K562 (cell line): ENCODE results near the gene MMRN2. TPM values are rescaled to one million over a fixed set of nuclear protein-coding genes. Genes with fewer than 3 reads are reported as not detected.

Experiments used
- CCNT2 ChIP-seq: IDR thresholded peaks from 2 replicates; pipeline ENCODE4 v1.6.1; 2011; ENCODE audit warnings: borderline replicate concordance, low read depth, mild to moderate bottlenecking, moderate library complexity, mixed read lengths, low read length; ENCODE audit not compliant: insufficient read length; ENCODE audit errors: extremely low read depth
- DLX4 ChIP-seq: fragments of 250-450 bp; sonication (Bioruptor Pico); IDR thresholded peaks from 2 replicates; pipeline ENCODE4 v1.6.1; 2021; ENCODE audit warnings: mild to moderate bottlenecking
- E2F3 ChIP-seq: fragments of 250-450 bp; sonication (Bioruptor Pico); IDR thresholded peaks from 2 replicates; pipeline ENCODE4 v1.4.0; 2020; ENCODE audit warnings: mild to moderate bottlenecking
- FOXA1 ChIP-seq: fragments of 450-650 bp; IDR thresholded peaks from 2 replicates; pipeline ENCODE4 v1.6.1; 2016; ENCODE audit warnings: mild to moderate bottlenecking, borderline replicate concordance
- FOXO4 ChIP-seq: fragments of 450-650 bp; formaldehyde crosslinking; IDR thresholded peaks from 2 replicates; pipeline ENCODE4 v1.4.0; 2020; ENCODE audit warnings: mild to moderate bottlenecking, moderate library complexity
- HINFP ChIP-seq: fragments of 450-650 bp; conservative IDR thresholded peaks from 2 replicates; pipeline ENCODE4 v1.6.1; 2016; ENCODE audit warnings: missing genetic modification characterization, low read depth, mild to moderate bottlenecking, control low read depth, missing compliant biosample characterization
- HMG20B ChIP-seq: fragments of 250-450 bp; sonication (Bioruptor Pico); IDR thresholded peaks from 2 replicates; pipeline ENCODE4 v1.5.0; 2021; ENCODE audit warnings: mild to moderate bottlenecking
- MAX ChIP-seq: sonication (generic); formaldehyde crosslinking; IDR thresholded peaks from 2 replicates; pipeline ENCODE4 v1.9.0; 2022; ENCODE audit warnings: mild to moderate bottlenecking, missing genetic modification reagents
- SMARCA4 ChIP-seq: fragments of 450-650 bp; IDR thresholded peaks from 2 replicates; pipeline ENCODE4 v1.6.1; 2016
- TAL1 ChIP-seq: fragments of 450-650 bp; IDR thresholded peaks from 2 replicates; pipeline ENCODE4 v1.6.1; 2016; ENCODE audit warnings: mild to moderate bottlenecking
- WHSC1 ChIP-seq: IDR thresholded peaks from one replicate; pipeline ENCODE4 v1.6.1; 2012; ENCODE audit warnings: low read length, control low read depth, inconsistent platforms
- ZNF766 ChIP-seq: fragments of 200-800 bp; sonication (Bioruptor generic); conservative IDR thresholded peaks from 2 replicates; pipeline ENCODE4 v1.6.1; 2016; ENCODE audit warnings: missing genetic modification characterization, missing compliant biosample characterization
- polyA plus RNA-seq, 8 experiments: library from polyadenylated mRNA; depleted of rRNA in 4 of 8; stranded (reverse) in 5 of 8; unstranded in 3 of 8; fragments of >200 nt; fragmentation: Nextera tagmentation in 2 of 8; fragmentation: Illumina TruSeq in 1 of 8; extraction: Ambion mirVana in 2 of 8; extraction: Trizol in 1 of 8; gene quantifications; 2 replicates each; pipeline versions ENCODE4 v1.2.1 to v1.2.3, GENCODE V29; 2011 to 2014; ENCODE audit warnings: inconsistent platforms in 1 of 8, missing spikeins in 1 of 8
- total RNA-seq, 7 experiments: library from RNA; depleted of rRNA in 6 of 7; stranded (reverse); fragments of >200 nt in 6 of 7; fragmentation: Illumina TruSeq in 2 of 7; extraction: Trizol in 2 of 7; gene quantifications; 2 replicates each; pipeline versions ENCODE4 v1.2.1 to v1.2.3, GENCODE V29; 2011 to 2021; ENCODE audit warnings: low replicate concordance in 1 of 7
- TF ChIP-seq, protein P1 (sequence below): fragments of 450-650 bp; IDR thresholded peaks from 2 replicates; pipeline ENCODE4 v1.6.1; 2017; ENCODE audit warnings: antibody characterized with exemption, mild to moderate bottlenecking
- TF ChIP-seq, protein P2 (sequence below): fragments of 450-650 bp; IDR thresholded peaks from 2 replicates; pipeline ENCODE4 v1.7.0; 2016; ENCODE audit warnings: borderline replicate concordance
- TF ChIP-seq, protein P3 (sequence below): fragments of 450-650 bp; IDR thresholded peaks from 2 replicates; pipeline ENCODE4 v1.6.1; 2016

Gene MMRN2
- total and polyA plus RNA-seq, 9 of the 15 experiments (the other 6 are each of a cell fraction or from before 2014, with no cell fraction given) = 0.07 to 2.0 (median 1.2) TPM

GRCh38 chr10:86888585-86889381 is 68.6 kb downstream of the MMRN2 start (continued):
- TF ChIP-seq, protein P1, sequence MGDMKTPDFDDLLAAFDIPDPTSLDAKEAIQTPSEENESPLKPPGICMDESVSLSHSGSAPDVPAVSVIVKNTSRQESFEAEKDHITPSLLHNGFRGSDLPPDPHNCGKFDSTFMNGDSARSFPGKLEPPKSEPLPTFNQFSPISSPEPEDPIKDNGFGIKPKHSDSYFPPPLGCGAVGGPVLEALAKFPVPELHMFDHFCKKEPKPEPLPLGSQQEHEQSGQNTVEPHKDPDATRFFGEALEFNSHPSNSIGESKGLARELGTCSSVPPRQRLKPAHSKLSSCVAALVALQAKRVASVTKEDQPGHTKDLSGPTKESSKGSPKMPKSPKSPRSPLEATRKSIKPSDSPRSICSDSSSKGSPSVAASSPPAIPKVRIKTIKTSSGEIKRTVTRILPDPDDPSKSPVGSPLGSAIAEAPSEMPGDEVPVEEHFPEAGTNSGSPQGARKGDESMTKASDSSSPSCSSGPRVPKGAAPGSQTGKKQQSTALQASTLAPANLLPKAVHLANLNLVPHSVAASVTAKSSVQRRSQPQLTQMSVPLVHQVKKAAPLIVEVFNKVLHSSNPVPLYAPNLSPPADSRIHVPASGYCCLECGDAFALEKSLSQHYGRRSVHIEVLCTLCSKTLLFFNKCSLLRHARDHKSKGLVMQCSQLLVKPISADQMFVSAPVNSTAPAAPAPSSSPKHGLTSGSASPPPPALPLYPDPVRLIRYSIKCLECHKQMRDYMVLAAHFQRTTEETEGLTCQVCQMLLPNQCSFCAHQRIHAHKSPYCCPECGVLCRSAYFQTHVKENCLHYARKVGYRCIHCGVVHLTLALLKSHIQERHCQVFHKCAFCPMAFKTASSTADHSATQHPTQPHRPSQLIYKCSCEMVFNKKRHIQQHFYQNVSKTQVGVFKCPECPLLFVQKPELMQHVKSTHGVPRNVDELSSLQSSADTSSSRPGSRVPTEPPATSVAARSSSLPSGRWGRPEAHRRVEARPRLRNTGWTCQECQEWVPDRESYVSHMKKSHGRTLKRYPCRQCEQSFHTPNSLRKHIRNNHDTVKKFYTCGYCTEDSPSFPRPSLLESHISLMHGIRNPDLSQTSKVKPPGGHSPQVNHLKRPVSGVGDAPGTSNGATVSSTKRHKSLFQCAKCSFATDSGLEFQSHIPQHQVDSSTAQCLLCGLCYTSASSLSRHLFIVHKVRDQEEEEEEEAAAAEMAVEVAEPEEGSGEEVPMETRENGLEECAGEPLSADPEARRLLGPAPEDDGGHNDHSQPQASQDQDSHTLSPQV = 0 out of 2 replicates have a peak, but pooled peaks have one; percentile 22
- TF ChIP-seq MAX (CRISPR knock-in tag) (no peak), TAL1 (peak; percentile 70), DLX4 (CRISPR knock-in tag) (no peak), FOXA1 (no peak), E2F3 (CRISPR knock-in tag) (no peak), HMG20B (CRISPR knock-in tag) (no peak), SMARCA4 (peak; percentile 91), HINFP (tag) (no peak), ZNF766 (no peak), CCNT2 (no peak), WHSC1 (no peak), FOXO4 (CRISPR knock-in tag) (no peak)
- TF ChIP-seq, protein P2, sequence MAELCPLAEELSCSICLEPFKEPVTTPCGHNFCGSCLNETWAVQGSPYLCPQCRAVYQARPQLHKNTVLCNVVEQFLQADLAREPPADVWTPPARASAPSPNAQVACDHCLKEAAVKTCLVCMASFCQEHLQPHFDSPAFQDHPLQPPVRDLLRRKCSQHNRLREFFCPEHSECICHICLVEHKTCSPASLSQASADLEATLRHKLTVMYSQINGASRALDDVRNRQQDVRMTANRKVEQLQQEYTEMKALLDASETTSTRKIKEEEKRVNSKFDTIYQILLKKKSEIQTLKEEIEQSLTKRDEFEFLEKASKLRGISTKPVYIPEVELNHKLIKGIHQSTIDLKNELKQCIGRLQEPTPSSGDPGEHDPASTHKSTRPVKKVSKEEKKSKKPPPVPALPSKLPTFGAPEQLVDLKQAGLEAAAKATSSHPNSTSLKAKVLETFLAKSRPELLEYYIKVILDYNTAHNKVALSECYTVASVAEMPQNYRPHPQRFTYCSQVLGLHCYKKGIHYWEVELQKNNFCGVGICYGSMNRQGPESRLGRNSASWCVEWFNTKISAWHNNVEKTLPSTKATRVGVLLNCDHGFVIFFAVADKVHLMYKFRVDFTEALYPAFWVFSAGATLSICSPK = no peak
- TF ChIP-seq, protein P3, sequence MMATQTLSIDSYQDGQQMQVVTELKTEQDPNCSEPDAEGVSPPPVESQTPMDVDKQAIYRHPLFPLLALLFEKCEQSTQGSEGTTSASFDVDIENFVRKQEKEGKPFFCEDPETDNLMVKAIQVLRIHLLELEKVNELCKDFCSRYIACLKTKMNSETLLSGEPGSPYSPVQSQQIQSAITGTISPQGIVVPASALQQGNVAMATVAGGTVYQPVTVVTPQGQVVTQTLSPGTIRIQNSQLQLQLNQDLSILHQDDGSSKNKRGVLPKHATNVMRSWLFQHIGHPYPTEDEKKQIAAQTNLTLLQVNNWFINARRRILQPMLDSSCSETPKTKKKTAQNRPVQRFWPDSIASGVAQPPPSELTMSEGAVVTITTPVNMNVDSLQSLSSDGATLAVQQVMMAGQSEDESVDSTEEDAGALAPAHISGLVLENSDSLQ = peak; percentile 82
